ENCODE results near the gene SAMD4A.

The SAMD4A gene

DNA sequence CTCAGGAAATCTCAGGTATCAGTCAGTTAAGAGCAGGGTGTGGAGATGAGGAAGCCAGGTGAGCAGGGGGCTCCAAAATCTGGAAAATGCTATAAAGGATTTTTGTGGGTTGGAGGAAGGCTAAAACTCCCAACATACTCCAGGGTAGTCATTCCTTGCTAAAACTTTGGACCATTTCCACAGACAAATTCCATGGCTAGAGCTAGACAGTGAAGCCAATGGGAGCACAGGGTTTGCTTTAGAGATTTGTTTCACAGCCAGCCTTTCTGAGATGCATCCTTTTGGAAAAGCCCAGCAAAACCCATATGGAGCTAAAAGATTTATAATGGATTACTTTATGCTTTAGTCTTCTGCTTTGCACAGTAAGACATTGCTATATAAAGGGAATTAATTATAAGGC is 146.5 kb downstream of the SAMD4A start:
- no peaks in the 10 kb centered on the region for H3K4me1 Mint-ChIP-seq
- H3K36me3 Mint-ChIP-seq (ENCODE audit: low read depth) = no peaks in the 10 kb centered on the region

DNA sequence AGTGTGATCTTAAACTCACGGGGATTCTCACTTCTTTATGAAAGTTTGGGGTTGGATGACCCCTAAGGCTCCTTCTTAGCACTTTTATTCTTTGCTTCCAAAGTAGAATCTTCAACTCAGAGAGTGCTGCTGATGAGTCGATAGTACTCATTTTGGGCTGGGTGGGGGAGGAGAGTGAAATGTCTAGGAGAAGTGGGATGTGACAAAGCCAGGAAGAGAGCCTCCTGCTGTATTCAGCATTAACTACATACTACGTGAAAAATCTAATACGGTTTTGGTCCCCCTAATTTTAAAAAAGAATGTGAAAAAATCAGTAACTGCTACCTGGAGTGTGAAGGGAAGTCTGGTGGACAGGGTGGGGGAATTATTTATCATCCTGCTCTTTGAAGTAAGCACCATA is 148.3 kb downstream of the SAMD4A start:
- no peak overlapping the region for H3K27ac Mint-ChIP-seq
- H3K4me1 Mint-ChIP-seq = no peaks in the 10 kb centered on the region
- H3K27me3 Mint-ChIP-seq (ENCODE audit: low read depth, poor library complexity) = peaks cover 8% of the 10 kb centered on the region
- TF ChIP-seq CTCF (IDR thresholded peaks at IDR 0.05) = no peak
- no peak overlapping the region for H3K4me3 Mint-ChIP-seq
- H3K36me3 Mint-ChIP-seq (ENCODE audit: low read depth) = no peaks in the 10 kb centered on the region
- DNase-seq = no peak
- peaks cover 4% of the 10 kb centered on the region for H3K9me3 Mint-ChIP-seq

More for the DNA sequence above, 146.5 kb downstream of the SAMD4A start:
- no peak overlapping the region for H3K27ac Mint-ChIP-seq
- H3K9me3 Mint-ChIP-seq = no peaks in the 10 kb centered on the region
- H3K4me3 Mint-ChIP-seq = no peak overlapping the region
- no peak for DNase-seq
- TF ChIP-seq CTCF (IDR thresholded peaks at IDR 0.05) = no peak
- peaks cover 8% of the 10 kb centered on the region for H3K27me3 Mint-ChIP-seq (ENCODE audit: low read depth, poor library complexity)

DNA sequence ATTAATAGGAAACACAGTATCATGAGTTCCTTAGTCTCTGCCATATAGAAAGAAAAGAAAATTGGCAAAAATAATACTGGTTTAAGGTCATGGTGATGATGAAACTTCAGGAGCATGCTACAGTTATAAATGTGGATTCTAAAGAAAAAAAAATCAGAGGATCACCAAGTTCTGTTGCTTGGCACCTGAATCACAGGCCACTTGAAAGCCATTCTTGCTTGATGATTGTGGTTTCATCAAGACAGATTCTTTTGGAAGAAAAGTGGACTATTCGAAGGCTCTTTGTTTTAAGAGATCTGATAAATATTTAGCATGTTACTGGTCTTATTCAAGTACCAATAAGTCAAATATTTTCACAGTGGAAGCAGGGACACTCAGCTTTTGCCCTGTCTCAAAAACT is 148.9 kb downstream of the SAMD4A start:
- TF ChIP-seq CTCF (IDR thresholded peaks at IDR 0.05) = no peak
- DNase-seq = no peak
- Mint-ChIP-seq H3K36me3 (ENCODE audit: low read depth) (no peaks in the 10 kb centered on the region), H3K27me3 (ENCODE audit: low read depth, poor library complexity) (peaks cover 8% of the 10 kb centered on the region), H3K27ac (no peak overlapping the region), H3K9me3 (peaks cover 4% of the 10 kb centered on the region), H3K4me1 (no peaks in the 10 kb centered on the region), H3K4me3 (no peak overlapping the region)

GRCh38 chr14:54716862-54717261 is 149.9 kb downstream of the SAMD4A start:
- no peak overlapping the region for H3K4me3 Mint-ChIP-seq
- TF ChIP-seq CTCF (IDR thresholded peaks at IDR 0.05) = no peak
- peaks cover 4% of the 10 kb centered on the region for H3K9me3 Mint-ChIP-seq
- no peaks in the 10 kb centered on the region for H3K4me1 Mint-ChIP-seq
- DNase-seq = no peak
- no peak overlapping the region for H3K27ac Mint-ChIP-seq
- H3K36me3 Mint-ChIP-seq (ENCODE audit: low read depth) = no peaks in the 10 kb centered on the region
- peaks cover 8% of the 10 kb centered on the region for H3K27me3 Mint-ChIP-seq (ENCODE audit: low read depth, poor library complexity)

DNA sequence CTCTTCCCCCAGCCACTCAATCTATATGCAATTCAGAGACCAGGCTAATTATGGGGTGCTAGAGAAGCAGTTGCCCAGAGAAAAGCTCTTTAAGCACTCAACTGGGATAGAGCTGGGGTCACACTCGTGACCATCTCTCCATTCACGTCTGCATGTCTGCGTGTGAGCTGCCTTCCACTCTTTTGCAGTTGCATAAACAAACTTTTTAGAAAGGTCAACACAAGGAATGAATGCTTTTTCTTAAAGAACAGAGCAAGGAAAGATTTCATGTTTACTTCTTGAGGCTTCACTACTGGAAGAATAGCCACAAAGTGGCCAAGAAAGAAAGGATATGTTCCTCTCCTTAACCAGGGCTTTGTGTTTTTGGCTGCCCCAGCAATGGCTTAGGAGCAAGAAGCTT is 151.1 kb downstream of the SAMD4A start:
- H3K4me1 Mint-ChIP-seq = no peaks in the 10 kb centered on the region
- H3K27me3 Mint-ChIP-seq (ENCODE audit: low read depth, poor library complexity) = peaks cover 4% of the 10 kb centered on the region
- DNase-seq = no peak
- H3K36me3 Mint-ChIP-seq (ENCODE audit: low read depth) = no peaks in the 10 kb centered on the region
- H3K4me3 Mint-ChIP-seq = no peak overlapping the region
- peaks cover 4% of the 10 kb centered on the region for H3K9me3 Mint-ChIP-seq
- H3K27ac Mint-ChIP-seq = no peak overlapping the region
- TF ChIP-seq CTCF (IDR thresholded peaks at IDR 0.05) = no peak

- Mint-ChIP-seq H3K4me1 (no peaks in the 10 kb centered on the region), H3K27me3 (ENCODE audit: low read depth, poor library complexity) (peaks cover 4% of the 10 kb centered on the region), H3K36me3 (ENCODE audit: low read depth) (no peaks in the 10 kb centered on the region), H3K9me3 (peaks cover 4% of the 10 kb centered on the region), H3K4me3 (no peak overlapping the region), H3K27ac (no peak overlapping the region)
- no peak for TF ChIP-seq CTCF (IDR thresholded peaks at IDR 0.05)
- DNase-seq = no peak
These were observed 152.5 kb downstream of the SAMD4A start for GRCh38 chr14:54719406-54719805.

Data from nephron progenitor cell (in vitro differentiated cells).